ENCODE data around the gene SALL3. TPM values are rescaled to one million over a fixed set of nuclear protein-coding genes. Genes with fewer than 3 reads are reported as not detected.
A peak's percentile ranks its signal among the peaks of the same experiment; 100 is the strongest.

The SALL3 gene
- total RNA-seq, 1 experiment from 2014 or later, result not detected

DNA sequence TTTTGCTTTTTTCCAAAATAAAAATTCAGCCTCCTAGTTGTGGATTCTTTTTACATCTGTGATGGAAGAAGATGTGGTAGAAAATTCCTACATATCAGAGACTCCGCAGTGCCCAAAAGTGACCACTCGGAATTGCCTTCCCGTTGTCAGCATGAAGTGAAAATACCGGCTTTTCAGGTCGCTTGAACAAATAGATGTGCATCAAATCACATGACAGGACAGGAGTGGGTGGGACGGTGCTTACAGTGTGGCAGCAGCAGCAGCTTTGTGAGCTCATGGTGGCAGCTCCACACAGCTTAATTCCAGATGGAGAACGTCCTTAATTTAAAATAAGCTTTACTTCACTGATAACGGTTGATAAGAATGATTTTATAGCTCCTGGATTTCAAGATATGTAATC lies 20.3 kb downstream of the SALL3 start:
- Mint-ChIP-seq H3K4me3 (ENCODE audit: low read depth, unreplicated experiment) (no peak overlapping the region), H3K4me1 (ENCODE audit: low read depth, unreplicated experiment) (no peaks in the 10 kb centered on the region), H3K27ac (ENCODE audit: unreplicated experiment) (no peak overlapping the region), H3K27me3 (ENCODE audit: unreplicated experiment) (no peaks in the 10 kb centered on the region), H3K36me3 (ENCODE audit: insufficient read depth, unreplicated experiment) (peaks cover 5% of the 10 kb centered on the region), H3K9me3 (ENCODE audit: low read depth, unreplicated experiment) (no peaks in the 10 kb centered on the region)
- intact Hi-C loops (cut with micrococcal nuclease; ENCODE audit: unreplicated experiment), result no loop called here
- TF ChIP-seq, protein P1, sequence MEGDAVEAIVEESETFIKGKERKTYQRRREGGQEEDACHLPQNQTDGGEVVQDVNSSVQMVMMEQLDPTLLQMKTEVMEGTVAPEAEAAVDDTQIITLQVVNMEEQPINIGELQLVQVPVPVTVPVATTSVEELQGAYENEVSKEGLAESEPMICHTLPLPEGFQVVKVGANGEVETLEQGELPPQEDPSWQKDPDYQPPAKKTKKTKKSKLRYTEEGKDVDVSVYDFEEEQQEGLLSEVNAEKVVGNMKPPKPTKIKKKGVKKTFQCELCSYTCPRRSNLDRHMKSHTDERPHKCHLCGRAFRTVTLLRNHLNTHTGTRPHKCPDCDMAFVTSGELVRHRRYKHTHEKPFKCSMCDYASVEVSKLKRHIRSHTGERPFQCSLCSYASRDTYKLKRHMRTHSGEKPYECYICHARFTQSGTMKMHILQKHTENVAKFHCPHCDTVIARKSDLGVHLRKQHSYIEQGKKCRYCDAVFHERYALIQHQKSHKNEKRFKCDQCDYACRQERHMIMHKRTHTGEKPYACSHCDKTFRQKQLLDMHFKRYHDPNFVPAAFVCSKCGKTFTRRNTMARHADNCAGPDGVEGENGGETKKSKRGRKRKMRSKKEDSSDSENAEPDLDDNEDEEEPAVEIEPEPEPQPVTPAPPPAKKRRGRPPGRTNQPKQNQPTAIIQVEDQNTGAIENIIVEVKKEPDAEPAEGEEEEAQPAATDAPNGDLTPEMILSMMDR (IDR thresholded peaks at IDR 0.05; ENCODE audit: unreplicated experiment), result no peak
- CTCF ChIA-PET, result no interaction called here
- BruUV-seq (replicated peaks), result no TSS peak
- DNase-seq, result peak; percentile 42

GRCh38 chr18:79000997-79001396 lies 21.4 kb downstream of the SALL3 start:
- H3K4me3 Mint-ChIP-seq (ENCODE audit: low read depth, unreplicated experiment), result no peak overlapping the region
- DNase-seq, result no peak
- TF ChIP-seq, protein P1 (IDR thresholded peaks at IDR 0.05; ENCODE audit: unreplicated experiment), result no peak
- CTCF ChIA-PET, result no interaction called here
- H3K27me3 Mint-ChIP-seq (ENCODE audit: unreplicated experiment), result no peaks in the 10 kb centered on the region
- no peaks in the 10 kb centered on the region for H3K4me1 Mint-ChIP-seq (ENCODE audit: low read depth, unreplicated experiment)
- intact Hi-C loops (cut with micrococcal nuclease; ENCODE audit: unreplicated experiment), result no loop called here
- H3K36me3 Mint-ChIP-seq (ENCODE audit: insufficient read depth, unreplicated experiment), result peaks cover 5% of the 10 kb centered on the region
- BruUV-seq (replicated peaks), result no TSS peak
- H3K27ac Mint-ChIP-seq (ENCODE audit: unreplicated experiment), result no peak overlapping the region
- H3K9me3 Mint-ChIP-seq (ENCODE audit: low read depth, unreplicated experiment), result no peaks in the 10 kb centered on the region

DNA sequence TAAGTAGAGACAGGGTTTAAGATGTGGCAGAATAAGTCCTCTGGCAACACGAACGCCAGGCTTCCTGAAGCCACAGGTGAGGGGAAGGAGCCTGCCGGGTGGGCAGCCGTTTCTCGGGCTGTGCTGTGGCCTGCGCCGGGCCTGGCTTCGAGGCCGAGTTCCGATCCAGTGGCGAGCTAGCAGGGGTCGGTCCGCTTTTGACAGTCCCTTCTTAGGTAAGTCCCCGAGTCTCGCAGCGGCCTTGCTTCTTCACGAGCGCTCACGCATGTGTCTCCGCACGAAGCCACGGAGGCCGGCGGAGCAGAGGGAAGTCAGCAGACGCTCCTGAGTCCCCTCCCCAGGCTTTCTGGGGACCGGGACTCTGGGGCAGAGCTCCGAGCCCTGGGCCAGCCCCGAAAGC lies 26.0 kb downstream of the SALL3 start:
- CTCF ChIA-PET, result no interaction called here
- Mint-ChIP-seq H3K27ac (ENCODE audit: unreplicated experiment) (no peak overlapping the region), H3K36me3 (ENCODE audit: insufficient read depth, unreplicated experiment) (no peaks in the 10 kb centered on the region)

DNA sequence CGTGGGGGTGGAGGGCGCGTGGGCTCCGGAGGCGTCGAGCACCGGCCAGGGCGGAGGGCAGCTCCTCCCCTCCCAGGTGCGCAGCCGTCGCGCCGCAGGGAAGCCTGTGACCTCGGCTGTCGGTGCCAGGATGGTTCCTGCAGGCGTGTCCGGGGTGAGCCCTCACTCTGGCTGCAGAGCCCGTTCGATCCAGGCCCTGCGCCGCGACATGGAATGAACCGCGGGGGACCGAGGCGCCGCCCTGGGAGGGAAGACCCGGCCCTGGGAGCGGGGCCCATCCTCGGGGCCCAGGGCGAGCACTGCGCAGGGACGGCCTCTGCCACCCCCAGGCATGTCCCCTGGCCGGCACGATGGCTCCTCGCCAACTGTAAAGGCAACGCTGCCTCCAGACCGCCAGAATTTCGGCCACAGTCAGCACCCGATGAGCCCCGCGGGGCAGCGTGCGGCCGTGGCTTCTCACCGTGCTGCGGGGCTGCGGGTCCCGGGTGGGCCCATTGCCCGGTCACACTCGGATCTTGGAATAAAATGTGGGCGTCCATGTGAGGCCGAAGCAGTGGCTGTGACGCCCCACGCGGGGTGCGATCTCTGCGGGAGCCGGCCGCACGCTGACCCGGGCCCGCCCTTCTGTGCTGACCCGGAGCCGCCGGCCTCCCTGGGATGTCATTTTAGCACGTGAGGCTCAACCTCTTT lies 26.6 kb downstream of the SALL3 start:
- no peaks in the 10 kb centered on the region for H3K36me3 Mint-ChIP-seq (ENCODE audit: insufficient read depth, unreplicated experiment)
- no peak for DNase-seq
- intact Hi-C loops (cut with micrococcal nuclease; ENCODE audit: unreplicated experiment), result no loop called here
- BruUV-seq (replicated peaks), result no TSS peak
- H3K27me3 Mint-ChIP-seq (ENCODE audit: unreplicated experiment), result no peaks in the 10 kb centered on the region
- H3K27ac Mint-ChIP-seq (ENCODE audit: unreplicated experiment), result no peak overlapping the region
- TF ChIP-seq, protein P1 (IDR thresholded peaks at IDR 0.05; ENCODE audit: unreplicated experiment), result no peak
- H3K4me1 Mint-ChIP-seq (ENCODE audit: low read depth, unreplicated experiment), result no peaks in the 10 kb centered on the region
- CTCF ChIA-PET, result no interaction called here
- peaks cover 4% of the 10 kb centered on the region for H3K9me3 Mint-ChIP-seq (ENCODE audit: low read depth, unreplicated experiment)
- H3K4me3 Mint-ChIP-seq (ENCODE audit: low read depth, unreplicated experiment), result no peak overlapping the region

More for the DNA sequence above, 26.0 kb downstream of the SALL3 start:
- intact Hi-C loops (cut with micrococcal nuclease; ENCODE audit: unreplicated experiment), result no loop called here
- no peaks in the 10 kb centered on the region for H3K4me1 Mint-ChIP-seq (ENCODE audit: low read depth, unreplicated experiment)
- peaks cover 4% of the 10 kb centered on the region for H3K9me3 Mint-ChIP-seq (ENCODE audit: low read depth, unreplicated experiment)
- TF ChIP-seq, protein P1 (IDR thresholded peaks at IDR 0.05; ENCODE audit: unreplicated experiment), result no peak
- no peaks in the 10 kb centered on the region for H3K27me3 Mint-ChIP-seq (ENCODE audit: unreplicated experiment)
- no peak for DNase-seq
- BruUV-seq (replicated peaks), result no TSS peak
- H3K4me3 Mint-ChIP-seq (ENCODE audit: low read depth, unreplicated experiment), result no peak overlapping the region

Data from Calu3 (cell line).